K562 (cell line): Measurements from ENCODE around the gene TMEM255A. TPM values are rescaled to one million over a fixed set of nuclear protein-coding genes. Genes with fewer than 3 reads are reported as not detected.

ENCODE experiments used
- ATAC-seq: fragments of 200-7000 bp; cut with Tn5 transposase; 3 replicates; pipeline ENCODE4 v1.9.1; 2020; ENCODE audit warnings: moderate library complexity
- Bru-seq: library from RNA; stranded (reverse); fragments of 400-500 nt; gene quantifications from one replicate; lab custom pipeline; 2021; lab: Mats Ljungman, UMichigan
- BruChase-seq, 2 experiments: library from RNA; stranded (reverse); fragments of 400-500 nt; gene quantifications; one replicate each; lab custom pipeline; 2021; lab: Mats Ljungman, UMichigan
- BruUV-seq: library from RNA; stranded (reverse); fragments of 400-500 nt; replicated peaks from 2 replicates; lab custom pipeline; 2021; lab: Mats Ljungman, UMichigan
- CTCF ChIA-PET: fragments of 300-600 bp; formaldehyde crosslinking; extraction: SDS; loops from one replicate; lab custom pipeline; 2021; ENCODE audit warnings: low intra/inter-chr PET ratio; lab: Yijun Ruan, JAX
- POLR2A ChIA-PET: fragments of 300-600, 350-650 bp; sonication (Branson Sonifier 250); formaldehyde crosslinking; extraction: SDS; loops from one replicate; lab custom pipeline; 2021; ENCODE audit warnings: antibody characterized with exemption, inconsistent platforms; lab: Yijun Ruan, JAX
- DNase-seq, 4 experiments: peaks; one replicate each; pipeline versions ENCODE4 v3.0.0 to v3.0.0-alpha.2; 2011 to 2018; ENCODE audit warnings: low spot score in 3 of 4, mixed read lengths in 3 of 4; ENCODE audit errors: extremely low read depth in 1 of 4
- FAIRE-seq: peaks from 2 replicates; lab custom pipeline; 2011; peaks lifted over from hg19 to GRCh38; lab: Jason Lieb, UNC
- H2AFZ ChIP-seq: 2 replicates; pipeline ENCODE4 v1.6.0; 2011; ENCODE audit warnings: low read depth, low read length, control low read depth, inconsistent platforms
- H3K27ac ChIP-seq: fragments of 200-600 bp; 3 replicates; pipeline ENCODE4 v1.8.0; 2011; ENCODE audit warnings: low read depth, mild to moderate bottlenecking, control low read depth, inconsistent platforms, low read length, moderate library complexity, mixed read lengths; ENCODE audit errors: extremely low read depth
- H3K27me3 ChIP-seq, 2 experiments: fragments of 300-600 bp in 1 of 2; 2 replicates in 1 of 2; 3 replicates in 1 of 2; pipeline versions ENCODE4 v1.6.0 to v1.8.0; 2011; ENCODE audit warnings: inconsistent platforms in 2 of 2, low read length in 2 of 2, mild to moderate bottlenecking in 1 of 2, mixed read lengths in 1 of 2, moderate library complexity in 1 of 2; ENCODE audit not compliant: control insufficient read depth in 2 of 2, insufficient read depth in 2 of 2
- H3K36me3 ChIP-seq: fragments of 300-600 bp; 3 replicates; pipeline ENCODE4 v1.8.0; 2011; ENCODE audit warnings: mild to moderate bottlenecking, low read length, inconsistent platforms; ENCODE audit not compliant: control insufficient read depth, insufficient read depth
- H3K4me1 ChIP-seq, 2 experiments: fragments of 200-600 bp in 1 of 2; replicated peaks in 1 of 2; 2 replicates in 1 of 2; 3 replicates in 1 of 2; pipeline versions ENCODE4 v1.5.1 to v1.8.0; 2011; ENCODE audit warnings: inconsistent platforms in 2 of 2, low read length in 2 of 2, mild to moderate bottlenecking in 1 of 2, mixed read lengths in 1 of 2, moderate library complexity in 1 of 2; ENCODE audit not compliant: control insufficient read depth in 2 of 2, insufficient read depth in 2 of 2
- H3K4me2 ChIP-seq: 2 replicates; pipeline ENCODE4 v1.6.1; 2011; ENCODE audit warnings: low read length, control low read depth, inconsistent platforms, mixed read lengths; ENCODE audit not compliant: insufficient read depth
- H3K4me3 ChIP-seq: fragments of 200-600 bp; sonication (generic), shearing (Covaris generic); 2 replicates; pipeline ENCODE4 v1.5.1; 2016; ENCODE audit warnings: control low read depth, inconsistent platforms
- H3K79me2 ChIP-seq: fragments of 200-600 bp; 3 replicates; pipeline ENCODE4 v1.8.0; 2011; ENCODE audit warnings: low read length, inconsistent platforms; ENCODE audit not compliant: control insufficient read depth, insufficient read depth
- H3K9ac ChIP-seq, 2 experiments: 2 replicates each; pipeline versions ENCODE4 v1.6.0 to v1.6.1; 2011; ENCODE audit warnings: low read depth in 2 of 2, low read length in 2 of 2, control low read depth in 1 of 2, inconsistent platforms in 1 of 2, mild to moderate bottlenecking in 1 of 2, mixed read lengths in 1 of 2; ENCODE audit not compliant: insufficient read depth in 1 of 2
- H3K9me1 ChIP-seq: one replicate; pipeline ENCODE4 v1.6.0; 2011; ENCODE audit warnings: inconsistent platforms, mild to moderate bottlenecking, low read length, moderate library complexity; ENCODE audit not compliant: control insufficient read depth, insufficient read depth
- H3K9me3 ChIP-seq: replicated peaks from 2 replicates; pipeline ENCODE4 v1.5.1; 2011; ENCODE audit warnings: low read depth, low read length, inconsistent platforms; ENCODE audit not compliant: control insufficient read depth, insufficient read depth
- H4K20me1 ChIP-seq: replicated peaks from 2 replicates; pipeline ENCODE4 v1.6.1; 2011; ENCODE audit warnings: low read length, inconsistent platforms, mixed read lengths; ENCODE audit not compliant: control insufficient read depth, insufficient read depth
- BCOR ChIP-seq: fragments of 450-650 bp; IDR thresholded peaks from 2 replicates; pipeline ENCODE4 v1.6.1; 2016
- CCNT2 ChIP-seq: IDR thresholded peaks from 2 replicates; pipeline ENCODE4 v1.6.1; 2011; ENCODE audit warnings: borderline replicate concordance, low read depth, mild to moderate bottlenecking, moderate library complexity, mixed read lengths, low read length; ENCODE audit not compliant: insufficient read length; ENCODE audit errors: extremely low read depth
- ETV5 ChIP-seq: sonication (generic); formaldehyde crosslinking; IDR thresholded peaks from 2 replicates; pipeline ENCODE4 v1.4.0; 2020; ENCODE audit warnings: low read depth, mild to moderate bottlenecking, missing genetic modification reagents
- GABPB1 ChIP-seq: sonication (generic); formaldehyde crosslinking; IDR thresholded peaks from 2 replicates; pipeline ENCODE4 v1.8.0; 2022; ENCODE audit warnings: mild to moderate bottlenecking, missing genetic modification reagents
- KHSRP ChIP-seq: fragments of 450-650 bp; IDR thresholded peaks from 2 replicates; pipeline ENCODE4 v1.6.1; 2017
- MYNN ChIP-seq, 2 experiments: sonication (generic); formaldehyde crosslinking in 1 of 2; IDR thresholded peaks; 2 replicates each; pipeline versions ENCODE4 v1.5.0 to v1.6.1; 2016 to 2020; ENCODE audit warnings: antibody characterized with exemption in 1 of 2, missing genetic modification reagents in 1 of 2
- POLR2A ChIP-seq: fragments of 450-650 bp; conservative IDR thresholded peaks from 2 replicates; pipeline ENCODE4 v1.6.1; 2016
- POLR2AphosphoS5 ChIP-seq: IDR thresholded peaks from 2 replicates; pipeline ENCODE4 v1.6.1; 2011; ENCODE audit warnings: mild to moderate bottlenecking, low read depth, low read length, moderate library complexity; ENCODE audit not compliant: control insufficient read depth, insufficient read depth
- SRSF7 ChIP-seq: fragments of 200-400 bp; formaldehyde crosslinking; optimal IDR thresholded peaks from 2 replicates; pipeline ENCODE3; 2017; ENCODE audit warnings: mild to moderate bottlenecking, low read depth, low read length
- ZNF146 ChIP-seq: IDR thresholded peaks from one replicate; pipeline ENCODE4 v1.6.1; 2018; ENCODE audit warnings: missing compliant biosample characterization; ENCODE audit not compliant: unreplicated experiment
- ZNF696 ChIP-seq: fragments of 250-450 bp; sonication (Bioruptor Pico); conservative IDR thresholded peaks from 2 replicates; pipeline ENCODE4 v1.4.0; 2020; ENCODE audit warnings: mild to moderate bottlenecking, moderate library complexity
- ZNF717 ChIP-seq: fragments of 250-450 bp; sonication (Bioruptor Pico); IDR thresholded peaks from 2 replicates; pipeline ENCODE4 v1.5.0; 2021
- WGBS: fragments of 100-300 bp; shearing (Covaris generic); methylation state at CpG from one replicate; pipeline ENCODE4 v1.1.6; 2016; ENCODE audit warnings: low coverage, mixed read lengths; ENCODE audit not compliant: insufficient coverage; ENCODE audit errors: missing lambda C conversion rate; 5-methylcytosine and 5-hydroxymethylcytosine counted together
- in situ Hi-C: fragments of 300-500 bp; cut with MboI; formaldehyde crosslinking; loops from 4 replicates; pipeline ENCODE4 v1.15.0; 2018; ENCODE audit warnings: inconsistent platforms, mixed read lengths
- intact Hi-C: fragments of 100-400 bp; cut with micrococcal nuclease; formaldehyde crosslinking; loops from 2 replicates; pipeline ENCODE4 v1.14.2; 2022
- long read RNA-seq, 3 experiments: library from polyadenylated mRNA in 2 of 3; library from RNA in 1 of 3; unstranded in 2 of 3; stranded (forward) in 1 of 3; transcript quantifications; one replicate each; pipeline ENCODE4 v2.0.0, GENCODE V29; 2019 to 2022
- polyA minus RNA-seq, 3 experiments: library from RNA; depleted of rRNA, polyadenylated mRNA; stranded (reverse); fragments of >200 nt; gene quantifications; 2 replicates each; pipeline ENCODE4 v1.2.3, GENCODE V29; 2011
- polyA plus RNA-seq, 8 experiments: library from polyadenylated mRNA; depleted of rRNA in 4 of 8; stranded (reverse) in 5 of 8; unstranded in 3 of 8; fragments of >200 nt; fragmentation: Nextera tagmentation in 2 of 8; fragmentation: Illumina TruSeq in 1 of 8; extraction: Ambion mirVana in 2 of 8; extraction: Trizol in 1 of 8; gene quantifications; 2 replicates each; pipeline versions ENCODE4 v1.2.1 to v1.2.3, GENCODE V29; 2011 to 2014; ENCODE audit warnings: inconsistent platforms in 1 of 8, missing spikeins in 1 of 8
- total RNA-seq, 7 experiments: library from RNA; depleted of rRNA in 6 of 7; stranded (reverse); fragments of >200 nt in 6 of 7; fragmentation: Illumina TruSeq in 2 of 7; extraction: Trizol in 2 of 7; gene quantifications; 2 replicates each; pipeline versions ENCODE4 v1.2.1 to v1.2.3, GENCODE V29; 2011 to 2021; ENCODE audit warnings: low replicate concordance in 1 of 7
- TF ChIP-seq, protein P1 (sequence below): fragments of 450-650 bp; IDR thresholded peaks from 2 replicates; pipeline ENCODE4 v1.6.1; 2016

The TMEM255A gene
- not detected in 2 replicates for total RNA-seq (2011; cell fraction: chromatin; rRNA removed; ENCODE audit: low replicate concordance)
- total RNA-seq (2011; cell fraction: nucleolus; rRNA removed): not detected in 2 replicates
- not detected in 2 replicates for total RNA-seq (2011; cell fraction: nucleoplasm; rRNA removed)
- not detected in 2 replicates for total RNA-seq (2014; rRNA removed)
- total RNA-seq (2014; rRNA removed; fragmentation: Illumina TruSeq; extraction: Trizol): not detected in 2 replicates
- not detected in 2 replicates for total RNA-seq (2015; rRNA removed; fragmentation: Illumina TruSeq; extraction: Trizol)
- total RNA-seq (2021): not detected in 2 replicates
- polyA plus RNA-seq (2011; rRNA removed): not detected in 2 replicates
- polyA plus RNA-seq (2011; cell fraction: cytosol; rRNA removed): 0.04 TPM in 1 of 2 replicates, not detected in the other
- polyA plus RNA-seq (2011; cell fraction: nucleus; rRNA removed): not detected in 2 replicates
- polyA plus RNA-seq (2012): 0.04 TPM in 2 replicates
- not detected in 2 replicates for polyA plus RNA-seq (2014; fragmentation: Illumina TruSeq; extraction: Trizol)
- under 1 TPM in 1 of 2 experiments, not detected in 1; 0.01 TPM for polyA plus RNA-seq (2014; fragmentation: Nextera tagmentation; extraction: Ambion mirVana)
- polyA plus RNA-seq (2014; rRNA removed): not detected in 2 replicates
- polyA minus RNA-seq (2011; rRNA and poly(A)+ RNA removed): not detected in 2 replicates
- not detected in 2 replicates for polyA minus RNA-seq (2011; cell fraction: cytosol; rRNA and poly(A)+ RNA removed)
- not detected in 2 replicates for polyA minus RNA-seq (2011; cell fraction: nucleus; rRNA and poly(A)+ RNA removed)
- percentile 2 among the genes with signal in this experiment for Bru-seq, nascent RNA
- percentile 10 among the genes with signal in this experiment for BruChase-seq, experiment 1, labeled RNA remaining after a 2-hour chase
- percentile 8 among the genes with signal in this experiment for BruChase-seq, experiment 2, labeled RNA remaining after a 6-hour chase
- long read RNA-seq, experiment 1: 0 reads
- long read RNA-seq, experiment 2: 0 reads
- long read RNA-seq, experiment 3: 0 reads

DNA sequence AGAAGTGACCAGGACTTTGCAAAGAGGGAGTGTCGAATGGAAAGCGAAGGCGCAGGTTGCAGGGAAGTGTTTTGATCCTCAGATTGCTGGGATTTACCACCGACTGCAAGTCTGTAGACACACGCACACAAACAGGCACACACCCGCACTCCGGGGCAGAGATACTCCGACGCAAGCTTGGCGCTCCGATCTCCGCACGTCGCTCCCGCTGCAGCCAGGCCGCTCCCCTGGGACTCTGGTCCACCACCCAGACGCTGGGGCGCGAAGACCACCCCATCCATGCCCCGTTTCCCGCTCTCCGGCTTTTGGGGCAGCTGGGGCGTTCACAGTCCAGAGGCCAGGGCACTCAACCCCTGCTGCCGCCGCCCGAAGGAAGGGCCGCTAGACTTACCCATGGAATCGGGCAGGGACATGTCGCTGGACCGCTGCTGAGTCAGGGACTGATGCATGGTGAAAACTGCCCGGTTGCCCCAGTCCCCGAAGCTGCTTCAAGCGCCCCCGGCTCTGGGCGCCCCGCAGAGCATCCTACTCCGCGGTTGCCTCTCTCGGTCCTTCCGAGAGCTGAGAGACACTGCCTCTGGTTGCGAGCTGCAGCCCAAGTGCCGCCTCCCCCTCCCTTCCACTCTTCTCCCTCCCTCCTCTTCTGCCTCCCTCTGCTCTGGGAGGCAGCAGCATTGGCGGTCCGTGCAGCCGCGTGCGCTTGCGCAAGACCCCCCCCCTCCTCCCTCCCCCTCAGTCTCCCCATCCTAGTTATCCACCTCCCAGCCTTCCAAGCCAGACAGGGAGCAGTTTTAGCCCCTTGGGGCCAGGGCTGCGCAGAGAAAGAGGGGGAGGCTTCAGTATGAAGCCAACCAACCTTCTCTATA is at the start of gene TMEM255A:
Gene TMEM255A, minus strand, starts transcription at position 601 of the 866 bp plus-strand sequence. Its CDS starts 152 bp downstream, at position 449.
- ChIA-PET CTCF (no interaction called here), POLR2A (no interaction called here)
- no peak for DNase-seq
- Histone ChIP-seq H3K79me2 (no peaks in the 10 kb centered on the region), H3K27me3 (peaks cover 0 to 5% of the 10 kb centered on the region in 2 experiments; a peak in 2 of 5 replicates), H3K9ac (no peak within 1 kb of the TSS), H3K27ac (no peak within 1 kb of the TSS), H3K4me2 (no peak within 1 kb of the TSS), H3K36me3 (no peaks in the 10 kb centered on the region), H2AFZ (no peak within 1 kb of the TSS), H3K4me3 (no peak within 1 kb of the TSS), H3K9me3 (no peaks in the 10 kb centered on the region), H4K20me1 (no peaks in the 10 kb centered on the region), H3K4me1 (peaks cover 5% of the 10 kb centered on the region in 2 experiments; a peak in 4 of 5 replicates), H3K9me1 (no peaks in the 10 kb centered on the region)
- intact Hi-C loops (no loop called here), in situ Hi-C loops (no loop called here)
- no peak for ATAC-seq
- TF ChIP-seq ZNF146 (CRISPR knock-in tag) (no peak), BCOR (no peak), POLR2AphosphoS5 (no peak), ZNF696 (CRISPR knock-in tag) (no peak), ZNF717 (CRISPR knock-in tag) (no peak), ETV5 (no peak), CCNT2 (no peak), MYNN (IDR thresholded peaks at IDR 0.05) (no peak), MYNN (CRISPR knock-in tag; IDR thresholded peaks at IDR 0.05) (no peak), POLR2A (no peak), KHSRP (no peak), GABPB1 (CRISPR knock-in tag) (no peak), SRSF7 (no peak)
- TF ChIP-seq, protein P1, sequence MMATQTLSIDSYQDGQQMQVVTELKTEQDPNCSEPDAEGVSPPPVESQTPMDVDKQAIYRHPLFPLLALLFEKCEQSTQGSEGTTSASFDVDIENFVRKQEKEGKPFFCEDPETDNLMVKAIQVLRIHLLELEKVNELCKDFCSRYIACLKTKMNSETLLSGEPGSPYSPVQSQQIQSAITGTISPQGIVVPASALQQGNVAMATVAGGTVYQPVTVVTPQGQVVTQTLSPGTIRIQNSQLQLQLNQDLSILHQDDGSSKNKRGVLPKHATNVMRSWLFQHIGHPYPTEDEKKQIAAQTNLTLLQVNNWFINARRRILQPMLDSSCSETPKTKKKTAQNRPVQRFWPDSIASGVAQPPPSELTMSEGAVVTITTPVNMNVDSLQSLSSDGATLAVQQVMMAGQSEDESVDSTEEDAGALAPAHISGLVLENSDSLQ: no peak
- no peak for FAIRE-seq
- BruUV-seq: no TSS peak
- WGBS: 52% methylated on average over 16 of the region's 49 CpGs
